DLD1 (cell line): ENCODE results near the gene PTPN14.
"Not testable (repeated sequence)": the region's sequence is repeated elsewhere in the genome, so short reads cannot be mapped to it uniquely, and the experiment has no call there.

ENCODE experiments used
- in situ Hi-C: cut with HindIII; loops from 2 replicates; pipeline ENCODE4 v1.10.0; 2017; ENCODE audit warnings: low sequenced_read_pairs

PTPN14 gene

GRCh38 chr1:214483180-214483579, 68.2 kb downstream of the PTPN14 start:
- in situ Hi-C loops, result not testable (repeated sequence)

GRCh38 chr1:214481983-214482634, 69.3 kb downstream of the PTPN14 start:
- in situ Hi-C loops, result not testable (repeated sequence)

GRCh38 chr1:214476986-214477870, 74.2 kb downstream of the PTPN14 start:
- in situ Hi-C loops, result no loop called here

DNA sequence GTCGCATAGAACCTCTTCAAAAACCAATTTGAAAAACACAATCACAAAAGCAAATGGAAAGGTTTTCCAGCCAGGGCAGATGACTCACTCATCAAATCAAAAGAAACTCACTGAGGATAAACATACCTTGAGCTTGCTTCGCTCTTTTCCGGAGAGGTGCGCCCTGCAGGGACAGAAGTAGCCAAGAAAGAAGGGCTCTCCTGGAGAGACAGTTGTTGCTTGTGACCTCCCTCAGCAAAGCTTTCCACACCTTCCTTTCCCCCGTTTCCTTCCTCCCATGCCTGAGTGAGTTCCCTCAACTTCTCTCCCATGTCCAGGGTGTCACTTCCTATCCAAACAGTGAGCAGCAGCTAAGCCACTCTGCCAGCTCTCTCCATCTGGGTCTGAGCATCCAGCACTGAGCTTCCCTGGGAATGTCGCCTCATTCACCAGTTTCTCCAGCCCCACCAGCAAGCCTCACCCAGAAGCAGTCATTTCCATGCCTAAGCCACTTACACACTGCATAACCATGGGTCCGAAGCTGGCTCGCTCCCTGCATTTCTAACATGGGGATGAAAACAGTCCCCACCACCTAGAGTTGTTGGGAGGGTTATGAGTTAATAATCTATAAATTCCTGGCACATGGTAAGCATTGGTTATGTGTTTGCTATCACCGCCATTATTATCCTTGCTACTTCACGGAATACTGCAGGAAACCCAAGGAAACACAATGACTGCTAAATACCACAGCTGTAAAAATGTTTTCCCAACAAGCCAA, 75.0 kb downstream of the PTPN14 start:
- in situ Hi-C loops, result no loop called here

DNA sequence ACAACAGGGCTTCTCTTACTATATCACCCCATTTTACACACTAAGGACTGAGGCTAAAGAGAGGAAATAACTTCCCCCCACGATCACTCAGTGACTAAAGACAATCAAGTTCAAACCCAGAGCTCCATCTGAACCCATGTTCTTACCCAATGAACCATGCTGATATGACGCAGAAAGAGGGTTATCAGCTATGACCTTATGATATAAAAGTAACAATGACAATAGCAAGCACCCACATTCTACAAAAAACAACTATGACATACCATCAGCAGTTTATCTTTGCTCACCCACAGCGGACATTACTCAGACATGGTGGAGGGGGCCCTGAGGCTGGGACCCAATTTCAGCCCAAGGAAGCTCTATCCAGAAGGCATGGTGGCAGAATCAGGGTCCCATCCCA, 75.7 kb downstream of the PTPN14 start:
- in situ Hi-C loops, result no loop called here

DNA sequence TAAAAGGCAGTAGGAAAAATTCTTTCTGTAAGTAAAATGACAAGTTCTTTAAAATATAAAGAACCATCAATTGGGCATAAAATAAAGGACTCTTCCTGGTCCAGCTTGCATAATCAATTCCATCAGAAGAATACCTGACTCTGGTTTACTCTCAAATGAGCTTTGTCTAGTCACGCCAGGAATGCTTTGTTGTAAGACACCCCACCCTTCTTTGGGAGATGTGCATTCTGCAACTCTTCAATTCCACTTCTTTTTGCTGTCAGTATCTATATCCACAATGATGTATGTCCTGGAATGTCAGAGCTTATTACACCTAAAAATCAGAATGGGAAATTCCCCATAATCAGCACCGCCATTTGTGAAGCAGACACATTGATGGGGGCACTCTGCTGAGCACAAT, 76.1 kb downstream of the PTPN14 start:
- in situ Hi-C loops, result no loop called here

DNA sequence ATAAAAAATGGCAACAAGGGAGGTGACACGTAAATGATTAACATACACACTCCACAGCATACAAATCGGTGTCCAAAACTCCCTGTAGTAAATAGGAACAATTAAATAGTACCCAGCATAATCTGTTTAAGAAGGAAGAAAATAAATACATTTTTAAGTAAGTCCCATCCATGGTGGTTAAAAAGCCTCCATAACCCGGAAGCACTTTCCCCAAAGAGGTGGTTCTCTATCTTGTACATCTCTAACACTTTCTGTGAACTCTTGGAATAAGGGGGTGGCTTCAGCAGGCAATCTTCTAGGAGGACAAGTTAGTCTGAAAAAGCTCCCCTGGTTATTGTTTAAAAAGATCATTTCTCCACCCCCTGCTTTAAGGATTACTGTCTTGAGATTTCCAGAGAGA, 76.9 kb downstream of the PTPN14 start:
- in situ Hi-C loops, result no loop called here

GRCh38 chr1:214473862-214474261, 77.5 kb downstream of the PTPN14 start:
- in situ Hi-C loops, result no loop called here

- in situ Hi-C loops, result no loop called here
These were observed 78.0 kb downstream of the PTPN14 start for GRCh38 chr1:214473387-214473786.

GRCh38 chr1:214472364-214472763, 79.0 kb downstream of the PTPN14 start:
- in situ Hi-C loops, result no loop called here

DNA sequence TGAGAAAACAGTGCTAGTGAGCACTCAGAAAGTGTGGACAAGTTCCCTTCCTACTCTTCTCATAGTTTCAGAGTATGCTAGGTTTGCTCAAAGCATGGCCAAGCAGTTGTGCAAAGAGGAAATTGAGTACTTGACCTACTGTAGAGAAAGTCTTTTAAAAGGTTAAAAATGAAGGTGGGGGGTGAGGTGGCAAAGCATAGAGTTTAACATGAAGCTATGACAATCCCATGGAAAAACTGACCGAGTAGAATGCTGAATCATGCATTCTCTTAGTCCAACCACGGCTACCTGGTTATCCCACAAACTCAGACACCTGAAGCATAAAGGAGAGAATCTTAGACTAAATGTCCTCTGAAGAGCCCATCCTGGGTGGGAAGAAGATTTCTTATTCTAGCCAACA, 79.9 kb downstream of the PTPN14 start:
- in situ Hi-C loops, result no loop called here

GRCh38 chr1:214470132-214470531, 81.3 kb downstream of the PTPN14 start:
- in situ Hi-C loops, result no loop called here

DNA sequence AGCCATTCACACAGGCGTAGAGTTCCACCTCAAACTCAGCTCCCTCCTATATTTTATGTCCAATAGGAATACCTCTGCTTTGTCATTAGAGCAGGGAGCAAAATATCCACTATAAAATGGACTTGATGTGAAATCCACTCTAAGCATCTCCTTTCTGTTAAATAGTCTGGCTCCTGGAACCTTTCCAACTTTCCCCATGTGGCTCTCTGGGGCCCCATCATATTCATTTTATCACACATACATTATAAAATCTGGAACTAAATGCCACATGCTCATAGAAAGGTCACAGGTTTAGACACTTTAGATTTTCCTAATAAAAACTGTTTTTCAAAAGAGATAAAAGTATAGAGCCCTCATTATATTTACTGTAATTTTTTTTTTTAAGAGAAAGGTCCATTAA, 82.1 kb downstream of the PTPN14 start:
- in situ Hi-C loops, result no loop called here

DNA sequence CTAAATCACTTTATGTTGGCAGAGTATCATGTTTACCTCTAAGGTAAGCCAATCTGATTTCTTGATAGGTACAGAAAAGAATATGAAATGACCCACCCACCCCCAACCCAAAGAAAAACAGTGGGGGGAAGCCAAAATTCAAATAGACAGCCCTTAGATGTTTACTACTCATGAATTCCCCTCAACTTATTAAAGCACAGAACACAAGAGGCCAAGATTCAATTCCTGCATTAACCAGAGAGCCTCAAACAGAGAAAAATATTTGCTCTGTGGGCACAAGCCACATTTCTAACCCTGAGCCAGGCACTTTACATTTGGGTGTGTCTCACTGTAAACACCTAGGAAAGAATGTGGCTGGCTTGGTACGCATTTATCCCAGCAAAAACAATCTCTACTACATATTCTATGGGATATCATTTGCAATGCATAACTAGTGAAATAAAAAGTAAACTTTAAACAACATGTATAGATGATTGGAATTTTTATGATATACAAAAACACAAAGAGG, 84.3 kb downstream of the PTPN14 start:
- in situ Hi-C loops, result no loop called here

GRCh38 chr1:214466403-214467077, 84.9 kb downstream of the PTPN14 start:
- in situ Hi-C loops, result no loop called here

- in situ Hi-C loops, result no loop called here
These were observed 86.7 kb downstream of the PTPN14 start for GRCh38 chr1:214464445-214465287.

GRCh38 chr1:214463596-214463995, 87.8 kb downstream of the PTPN14 start:
- in situ Hi-C loops, result no loop called here

DNA sequence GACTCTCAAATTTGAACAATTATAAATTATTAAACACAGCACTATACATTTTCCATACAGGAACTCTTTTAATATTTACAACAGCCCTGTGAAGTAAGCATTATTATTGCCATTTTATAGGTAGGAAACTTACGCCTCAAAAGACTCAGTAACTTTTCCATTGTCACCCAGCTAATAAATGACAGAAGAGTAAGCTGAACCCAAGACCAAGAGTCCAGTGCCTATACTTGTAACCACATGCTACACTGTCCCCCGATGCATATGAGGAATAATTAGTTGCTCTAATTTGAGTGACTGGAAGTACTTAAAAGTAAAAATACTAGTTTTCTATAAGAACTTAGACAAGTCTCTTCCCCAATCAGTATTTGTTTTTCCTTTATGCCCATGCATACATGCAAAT, 88.5 kb downstream of the PTPN14 start:
- in situ Hi-C loops, result no loop called here

- in situ Hi-C loops, result no loop called here
These were observed 90.1 kb downstream of the PTPN14 start for GRCh38 chr1:214461305-214461704.
